ENCODE results near the gene SLC5A3.
A peak's percentile ranks its signal among the peaks of the same experiment; 100 is the strongest.

The SLC5A3 gene

GRCh38 chr21:34029743-34030528, 43.4 kb upstream of the SLC5A3 start:
- POLR2A ChIA-PET: interaction anchor here (0.5 kb wide), 1 partner anchor 212 kb away, joined by 3 read pairs; no protein-coding TSS in a partner anchor
- peak; percentile 84 for DNase-seq (ENCODE audit: extremely low spot score)
- TF ChIP-seq L3MBTL2 (conservative IDR thresholded peaks at IDR 0.05) (peak; percentile 81), ZNF384 (IDR thresholded peaks at IDR 0.05) (peak; percentile 76), FOXM1 (IDR thresholded peaks at IDR 0.05; ENCODE audit: borderline replicate concordance) (no peak)
- CTCF ChIA-PET: interaction anchor here (0.9 kb wide), 1 partner anchor 12 kb away, joined by 4 read pairs; no protein-coding TSS in a partner anchor

- DNase-seq (ENCODE audit: extremely low spot score): no peak
- ChIA-PET POLR2A (no interaction called here), CTCF (interaction anchor here (0.6 kb wide), 1 partner anchor 163 kb away, joined by 3 read pairs; no protein-coding TSS in a partner anchor)
- no peak for TF ChIP-seq TARDBP (IDR thresholded peaks at IDR 0.05)
- TF ChIP-seq CTBP1 (IDR thresholded peaks at IDR 0.05; ENCODE audit: borderline replicate concordance): no peak
- TF ChIP-seq PKNOX1 (IDR thresholded peaks at IDR 0.05): no peak
- no peak for TF ChIP-seq ELF4 (IDR thresholded peaks at IDR 0.05)
- no peak for TF ChIP-seq FOXK2 (IDR thresholded peaks at IDR 0.05)
- TF ChIP-seq BHLHE40 (IDR thresholded peaks at IDR 0.05; ENCODE audit: borderline replicate concordance): no peak
- no peak for TF ChIP-seq LEF1 (IDR thresholded peaks at IDR 0.05; ENCODE audit: borderline replicate concordance)
- TF ChIP-seq HDGF (IDR thresholded peaks at IDR 0.05; ENCODE audit: borderline replicate concordance): no peak
- TF ChIP-seq ZNF384 (IDR thresholded peaks at IDR 0.05): no peak
- no peak for TF ChIP-seq SP1 (IDR thresholded peaks at IDR 0.05)
- no peak for TF ChIP-seq FOXM1 (IDR thresholded peaks at IDR 0.05; ENCODE audit: borderline replicate concordance)
- no peak for TF ChIP-seq NFRKB (IDR thresholded peaks at IDR 0.05)
- no peak for TF ChIP-seq ARNT (IDR thresholded peaks at IDR 0.05)
Observed at GRCh38 chr21:34031835-34032370, 41.5 kb upstream of the SLC5A3 start.

- ChIA-PET CTCF (interaction anchor here (0.7 to 1.4 kb wide), 2 partner anchors 110 to 191 kb away, joined by 4 to 8 read pairs; no protein-coding TSS in a partner anchor), POLR2A (no interaction called here)
- no peak for DNase-seq (ENCODE audit: extremely low spot score)
Observed at GRCh38 chr21:34034369-34035014, 38.9 kb upstream of the SLC5A3 start.

GRCh38 chr21:34035619-34036354, 37.6 kb upstream of the SLC5A3 start:
- POLR2A ChIA-PET: no interaction called here
- CTCF ChIA-PET: interaction anchor here (1.4 kb wide), 1 partner anchor 112 kb away, joined by 4 read pairs; no protein-coding TSS in a partner anchor
- no peak for DNase-seq (ENCODE audit: extremely low spot score)
- TF ChIP-seq HDGF (IDR thresholded peaks at IDR 0.05; ENCODE audit: borderline replicate concordance) (no peak), LEF1 (IDR thresholded peaks at IDR 0.05; ENCODE audit: borderline replicate concordance) (no peak), L3MBTL2 (conservative IDR thresholded peaks at IDR 0.05) (no peak), FOXA1 (IDR thresholded peaks at IDR 0.05) (no peak), TARDBP (IDR thresholded peaks at IDR 0.05) (no peak), SUZ12 (IDR thresholded peaks at IDR 0.05) (no peak), ARNT (IDR thresholded peaks at IDR 0.05) (no peak), NFRKB (IDR thresholded peaks at IDR 0.05) (no peak), FOXK2 (IDR thresholded peaks at IDR 0.05) (no peak), SP1 (IDR thresholded peaks at IDR 0.05) (no peak), CTBP1 (IDR thresholded peaks at IDR 0.05; ENCODE audit: borderline replicate concordance) (no peak), BHLHE40 (IDR thresholded peaks at IDR 0.05; ENCODE audit: borderline replicate concordance) (no peak), ZNF384 (IDR thresholded peaks at IDR 0.05) (no peak), PKNOX1 (IDR thresholded peaks at IDR 0.05) (no peak), ELF4 (IDR thresholded peaks at IDR 0.05) (no peak), FOXM1 (IDR thresholded peaks at IDR 0.05; ENCODE audit: borderline replicate concordance) (no peak)

More at GRCh38 chr21:34034369-34035014, 38.9 kb upstream of the SLC5A3 start:
- no peak for TF ChIP-seq LEF1 (IDR thresholded peaks at IDR 0.05; ENCODE audit: borderline replicate concordance)
- TF ChIP-seq ELF4 (IDR thresholded peaks at IDR 0.05): no peak
- no peak for TF ChIP-seq ZNF384 (IDR thresholded peaks at IDR 0.05)
- no peak for TF ChIP-seq TARDBP (IDR thresholded peaks at IDR 0.05)
- no peak for TF ChIP-seq SP1 (IDR thresholded peaks at IDR 0.05)
- no peak for TF ChIP-seq FOXK2 (IDR thresholded peaks at IDR 0.05)
- TF ChIP-seq PKNOX1 (IDR thresholded peaks at IDR 0.05): no peak
- no peak for TF ChIP-seq L3MBTL2 (conservative IDR thresholded peaks at IDR 0.05)
- TF ChIP-seq CTBP1 (IDR thresholded peaks at IDR 0.05; ENCODE audit: borderline replicate concordance): no peak
- TF ChIP-seq BHLHE40 (IDR thresholded peaks at IDR 0.05; ENCODE audit: borderline replicate concordance): no peak

GRCh38 chr21:34037009-34037795, 36.2 kb upstream of the SLC5A3 start:
- CTCF ChIA-PET: no interaction called here
- POLR2A ChIA-PET: no interaction called here
- DNase-seq (ENCODE audit: extremely low spot score): no peak
- TF ChIP-seq LEF1 (IDR thresholded peaks at IDR 0.05; ENCODE audit: borderline replicate concordance) (no peak), PKNOX1 (IDR thresholded peaks at IDR 0.05) (no peak), BHLHE40 (IDR thresholded peaks at IDR 0.05; ENCODE audit: borderline replicate concordance) (no peak), L3MBTL2 (conservative IDR thresholded peaks at IDR 0.05) (no peak), FOXM1 (IDR thresholded peaks at IDR 0.05; ENCODE audit: borderline replicate concordance) (no peak), ZNF384 (IDR thresholded peaks at IDR 0.05) (no peak)
